HepG2 (cell line): ENCODE results near the gene UGT3A2. TPM values are rescaled to one million over a fixed set of nuclear protein-coding genes. Genes with fewer than 3 reads are reported as not detected.

ENCODE experiments used
- ATAC-seq: fragments of 200-7000 bp; cut with Tn5 transposase; 3 replicates; pipeline ENCODE4 v1.9.1; 2020; ENCODE audit warnings: mild to moderate bottlenecking, moderate library complexity
- BruUV-seq: library from RNA; stranded (reverse); fragments of 400-500 nt; replicated peaks from 2 replicates; lab custom pipeline; 2021; lab: Mats Ljungman, UMichigan
- CTCF ChIA-PET: fragments of 300-600 bp; formaldehyde crosslinking; extraction: SDS; loops from one replicate; lab custom pipeline; 2021; ENCODE audit warnings: low total read pairs, inconsistent platforms, low intra/inter-chr PET ratio; lab: Yijun Ruan, JAX
- POLR2A ChIA-PET: fragments of 350-600 bp; sonication (Branson Sonifier 250); formaldehyde crosslinking; loops from one replicate; lab custom pipeline; 2020; ENCODE audit warnings: antibody characterized with exemption, inconsistent platforms; lab: Yijun Ruan, JAX
- DNase-seq: peaks from one replicate; pipeline ENCODE4 v3.0.0-alpha.2; 2015; ENCODE audit warnings: low spot score
- FAIRE-seq: peaks from 3 replicates; lab custom pipeline; 2011; peaks lifted over from hg19 to GRCh38; lab: Jason Lieb, UNC
- H2AFZ ChIP-seq: one replicate; pipeline ENCODE4 v1.6.1; 2011; ENCODE audit warnings: low read length, inconsistent platforms
- H3K27ac ChIP-seq: fragments of 300-600 bp; 3 replicates; pipeline ENCODE4 v1.8.0; 2011; ENCODE audit warnings: mixed run types, mild to moderate bottlenecking, mixed read lengths, low read length, inconsistent platforms; ENCODE audit not compliant: insufficient read depth; ENCODE audit errors: extremely low read length
- H3K27me3 ChIP-seq, 2 experiments: fragments of 200-600 bp in 1 of 2; 2 replicates in 1 of 2; 3 replicates in 1 of 2; pipeline versions ENCODE4 v1.6.0 to v1.8.0; 2011; ENCODE audit warnings: low read length in 2 of 2, mild to moderate bottlenecking in 2 of 2, moderate library complexity in 2 of 2, inconsistent platforms in 1 of 2; ENCODE audit not compliant: insufficient read depth in 2 of 2, control insufficient read depth in 1 of 2
- H3K36me3 ChIP-seq, 2 experiments: fragments of 200-600 bp in 1 of 2; replicated peaks in 1 of 2; 2 replicates in 1 of 2; 3 replicates in 1 of 2; pipeline versions ENCODE4 v1.5.1 to v1.8.0; 2011; ENCODE audit warnings: low read length in 2 of 2, inconsistent platforms in 1 of 2; ENCODE audit not compliant: insufficient read depth in 2 of 2, control insufficient read depth in 1 of 2
- H3K4me1 ChIP-seq: 2 replicates; pipeline ENCODE4 v1.5.1; 2012; ENCODE audit warnings: low read length, inconsistent platforms; ENCODE audit not compliant: insufficient read depth
- H3K4me2 ChIP-seq: 2 replicates; pipeline ENCODE4 v1.6.0; 2011; ENCODE audit warnings: low read depth, low read length, inconsistent platforms
- H3K4me3 ChIP-seq, 3 experiments: fragments of 200-600 bp in 1 of 3; sonication (generic), shearing (Covaris generic) in 1 of 3; replicated peaks in 1 of 3; 2 replicates each; pipeline ENCODE4 v1.5.1; 2011 to 2016; ENCODE audit warnings: low read length in 3 of 3, inconsistent platforms in 2 of 3, low read depth in 2 of 3, mild to moderate bottlenecking in 2 of 3, control low read depth in 1 of 3, mixed read lengths in 1 of 3; ENCODE audit not compliant: insufficient read depth in 1 of 3
- H3K79me2 ChIP-seq: one replicate; pipeline ENCODE4 v1.6.1; 2011; ENCODE audit warnings: low read length, inconsistent platforms; ENCODE audit not compliant: insufficient read depth
- H3K9ac ChIP-seq: 2 replicates; pipeline ENCODE4 v1.6.0; 2011; ENCODE audit warnings: mild to moderate bottlenecking, low read depth, low read length, inconsistent platforms; ENCODE audit not compliant: insufficient read depth
- H3K9me3 ChIP-seq: 2 replicates; pipeline ENCODE4 v1.5.1; 2012; ENCODE audit warnings: mild to moderate bottlenecking, low read length
- H4K20me1 ChIP-seq: 2 replicates; pipeline ENCODE4 v1.6.0; 2011; ENCODE audit warnings: inconsistent platforms, mild to moderate bottlenecking, low read length, moderate library complexity; ENCODE audit not compliant: insufficient read depth
- GATAD1 ChIP-seq: IDR thresholded peaks from 2 replicates; pipeline ENCODE4 v1.6.1; 2016; ENCODE audit warnings: missing genetic modification reagents, missing compliant biosample characterization
- RAD21 ChIP-seq: fragments of 450-650 bp; formaldehyde crosslinking; IDR thresholded peaks from 2 replicates; pipeline ENCODE4 v1.5.0; 2020; ENCODE audit warnings: mild to moderate bottlenecking
- SKI ChIP-seq: fragments of 450-650 bp; IDR thresholded peaks from one replicate; pipeline ENCODE4 v1.6.1; 2018; ENCODE audit warnings: mild to moderate bottlenecking; ENCODE audit not compliant: partially characterized antibody
- ZSCAN31 ChIP-seq: sonication (generic); formaldehyde crosslinking; IDR thresholded peaks from 2 replicates; pipeline ENCODE4 v1.5.0; 2020; ENCODE audit warnings: low read depth, mild to moderate bottlenecking, missing genetic modification reagents
- WGBS: methylation state at CpG from one replicate; pipeline ENCODE4 v1.1.6; 2017; ENCODE audit warnings: low lambda C conversion rate; 5-methylcytosine and 5-hydroxymethylcytosine counted together
- in situ Hi-C: cut with HindIII; loops from 2 replicates; pipeline ENCODE4 v1.10.0; 2017; ENCODE audit warnings: low pct_unique_long_range_greater_than_20kb; ENCODE audit not compliant: extremely low pct_ligation_motif_present
- intact Hi-C: fragments of 100-400 bp; cut with micrococcal nuclease; formaldehyde crosslinking; loops from one replicate; pipeline ENCODE4 v1.10.0; 2022; ENCODE audit not compliant: unreplicated experiment
- polyA plus RNA-seq, 8 experiments: library from polyadenylated mRNA; depleted of rRNA in 3 of 8; stranded (reverse) in 7 of 8; unstranded in 1 of 8; fragments of >200 nt; fragmentation: Illumina TruSeq in 4 of 8; extraction: Trizol in 4 of 8; gene quantifications; 2 replicates each; pipeline versions ENCODE4 v1.2.1 to v1.2.3, GENCODE V29; 2011 to 2016; ENCODE audit warnings: low read depth in 4 of 8, missing spikeins in 1 of 8, mixed read lengths in 1 of 8; ENCODE audit not compliant: insufficient read depth in 1 of 8
- total RNA-seq, 5 experiments: library from RNA; depleted of rRNA; stranded (reverse); fragments of >200 nt; fragmentation: Illumina TruSeq; extraction: Trizol; gene quantifications; 2 replicates each; pipeline ENCODE4 v1.2.3, GENCODE V29; 2016; ENCODE audit warnings: low read depth in 1 of 5
- TF ChIP-seq, protein P1 (sequence below), 2 experiments: sonication (generic) in 1 of 2; formaldehyde crosslinking in 1 of 2; IDR thresholded peaks; 2 replicates each; pipeline versions ENCODE4 v1.4.0 to v1.6.1; 2018 to 2020; ENCODE audit warnings: missing genetic modification reagents in 2 of 2, borderline replicate concordance in 1 of 2, low read depth in 1 of 2, mild to moderate bottlenecking in 1 of 2, missing biosample characterization in 1 of 2
- TF ChIP-seq, protein P2 (sequence below): sonication (generic); formaldehyde crosslinking; IDR thresholded peaks from 2 replicates; pipeline ENCODE4 v1.4.0; 2020; ENCODE audit warnings: missing genetic modification reagents
- TF ChIP-seq, protein P3 (sequence below): sonication (generic); formaldehyde crosslinking; IDR thresholded peaks from 2 replicates; pipeline ENCODE4 v1.4.0; 2020; ENCODE audit warnings: mild to moderate bottlenecking, missing genetic modification reagents

Gene UGT3A2
- total and polyA plus RNA-seq, 2 of the 13 experiments (the other 11 are each of a cell fraction or from before 2014, with no cell fraction given) = not detected

DNA sequence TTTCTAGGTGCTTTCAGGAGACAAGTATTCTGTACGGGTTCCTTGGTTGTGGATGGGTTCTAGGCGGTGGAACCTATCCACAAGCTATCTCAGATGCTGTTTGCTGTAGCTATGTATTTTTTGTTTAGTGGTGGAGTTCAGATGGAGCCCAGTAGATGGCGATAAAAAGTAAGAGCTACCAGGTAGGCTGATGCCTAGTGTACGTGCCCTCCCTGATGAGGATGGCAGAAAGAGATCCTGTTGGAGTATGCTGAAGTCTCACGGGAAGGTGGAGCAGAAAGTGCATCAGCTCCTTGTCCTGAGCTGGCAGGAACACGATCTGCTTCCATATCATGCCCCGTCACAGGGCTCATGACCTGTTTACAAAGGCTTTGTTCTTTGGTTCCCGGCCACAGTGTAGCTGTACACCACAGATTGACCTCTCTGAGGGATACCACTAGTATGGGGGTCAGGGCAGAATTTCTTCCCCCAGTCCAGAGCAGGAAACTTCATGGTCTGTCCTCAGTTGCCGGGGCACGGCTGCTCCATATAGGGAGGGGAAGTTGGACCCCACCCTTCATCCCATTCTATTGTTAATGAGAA, 12.6 kb upstream of the UGT3A2 start:
- intact Hi-C loops (loop anchor here (1.0 to 10.0 kb wide), 6 partner anchors 73 to 616 kb away; partner anchors contain the start of genes LMBRD2 and SKP2), in situ Hi-C loops (no loop called here)
- Histone ChIP-seq H3K9ac (no peak overlapping the region), H3K4me2 (peak overlapping the region; percentile 68), H3K9me3 (no peaks in the 10 kb centered on the region), H3K36me3 (no peaks in the 10 kb centered on the region), H2AFZ (peak overlapping the region; percentile 67), H3K79me2 (no peaks in the 10 kb centered on the region), H3K4me3 (peak overlapping the region in 1 of 3 experiments; percentile 38; a peak in 1 of 6 replicates), H3K27ac (no peak overlapping the region), H3K4me1 (no peaks in the 10 kb centered on the region), H3K27me3 (no peaks in the 10 kb centered on the region), H4K20me1 (no peaks in the 10 kb centered on the region)
- ATAC-seq (peak; percentile 99), DNase-seq (peak; percentile 55), FAIRE-seq (peak; percentile 66)
- BruUV-seq = no TSS peak
- ChIA-PET CTCF (interaction anchor here (1.0 to 1.3 kb wide), 2 partner anchors 11 to 227 kb away, joined by 3 read pairs; no protein-coding TSS in a partner anchor), POLR2A (interaction anchor here (1.1 to 2.0 kb wide), 3 partner anchors 60 to 162 kb away, joined by 4 to 8 read pairs (median 5); partner anchors contain the start of gene NADK2)
- 5% methylated on average over 7 of the region's 10 CpGs for WGBS
- TF ChIP-seq ZSCAN31 (no peak), GATAD1 (CRISPR knock-in tag) (no peak), RAD21 (CRISPR knock-in tag) (peak; percentile 31; the same call in 1 of the 2 replicates), SKI (no peak)
- TF ChIP-seq, protein P1, sequence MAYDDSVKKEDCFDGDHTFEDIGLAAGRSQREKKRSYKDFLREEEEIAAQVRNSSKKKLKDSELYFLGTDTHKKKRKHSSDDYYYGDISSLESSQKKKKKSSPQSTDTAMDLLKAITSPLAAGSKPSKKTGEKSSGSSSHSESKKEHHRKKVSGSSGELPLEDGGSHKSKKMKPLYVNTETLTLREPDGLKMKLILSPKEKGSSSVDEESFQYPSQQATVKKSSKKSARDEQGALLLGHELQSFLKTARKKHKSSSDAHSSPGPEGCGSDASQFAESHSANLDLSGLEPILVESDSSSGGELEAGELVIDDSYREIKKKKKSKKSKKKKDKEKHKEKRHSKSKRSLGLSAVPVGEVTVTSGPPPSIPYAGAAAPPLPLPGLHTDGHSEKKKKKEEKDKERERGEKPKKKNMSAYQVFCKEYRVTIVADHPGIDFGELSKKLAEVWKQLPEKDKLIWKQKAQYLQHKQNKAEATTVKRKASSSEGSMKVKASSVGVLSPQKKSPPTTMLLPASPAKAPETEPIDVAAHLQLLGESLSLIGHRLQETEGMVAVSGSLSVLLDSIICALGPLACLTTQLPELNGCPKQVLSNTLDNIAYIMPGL (CRISPR knock-in tag; IDR thresholded peaks at IDR 0.05; ENCODE audit: borderline replicate concordance in 1 of 2, low read depth in 1 of 2) = peak in 1 of 2 experiments; percentile 56; a peak in 1 of 4 replicates
- TF ChIP-seq, protein P2, sequence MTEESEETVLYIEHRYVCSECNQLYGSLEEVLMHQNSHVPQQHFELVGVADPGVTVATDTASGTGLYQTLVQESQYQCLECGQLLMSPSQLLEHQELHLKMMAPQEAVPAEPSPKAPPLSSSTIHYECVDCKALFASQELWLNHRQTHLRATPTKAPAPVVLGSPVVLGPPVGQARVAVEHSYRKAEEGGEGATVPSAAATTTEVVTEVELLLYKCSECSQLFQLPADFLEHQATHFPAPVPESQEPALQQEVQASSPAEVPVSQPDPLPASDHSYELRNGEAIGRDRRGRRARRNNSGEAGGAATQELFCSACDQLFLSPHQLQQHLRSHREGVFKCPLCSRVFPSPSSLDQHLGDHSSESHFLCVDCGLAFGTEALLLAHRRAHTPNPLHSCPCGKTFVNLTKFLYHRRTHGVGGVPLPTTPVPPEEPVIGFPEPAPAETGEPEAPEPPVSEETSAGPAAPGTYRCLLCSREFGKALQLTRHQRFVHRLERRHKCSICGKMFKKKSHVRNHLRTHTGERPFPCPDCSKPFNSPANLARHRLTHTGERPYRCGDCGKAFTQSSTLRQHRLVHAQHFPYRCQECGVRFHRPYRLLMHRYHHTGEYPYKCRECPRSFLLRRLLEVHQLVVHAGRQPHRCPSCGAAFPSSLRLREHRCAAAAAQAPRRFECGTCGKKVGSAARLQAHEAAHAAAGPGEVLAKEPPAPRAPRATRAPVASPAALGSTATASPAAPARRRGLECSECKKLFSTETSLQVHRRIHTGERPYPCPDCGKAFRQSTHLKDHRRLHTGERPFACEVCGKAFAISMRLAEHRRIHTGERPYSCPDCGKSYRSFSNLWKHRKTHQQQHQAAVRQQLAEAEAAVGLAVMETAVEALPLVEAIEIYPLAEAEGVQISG = 0 out of 2 replicates have a peak, but pooled peaks have one; percentile 18
- TF ChIP-seq, protein P3, sequence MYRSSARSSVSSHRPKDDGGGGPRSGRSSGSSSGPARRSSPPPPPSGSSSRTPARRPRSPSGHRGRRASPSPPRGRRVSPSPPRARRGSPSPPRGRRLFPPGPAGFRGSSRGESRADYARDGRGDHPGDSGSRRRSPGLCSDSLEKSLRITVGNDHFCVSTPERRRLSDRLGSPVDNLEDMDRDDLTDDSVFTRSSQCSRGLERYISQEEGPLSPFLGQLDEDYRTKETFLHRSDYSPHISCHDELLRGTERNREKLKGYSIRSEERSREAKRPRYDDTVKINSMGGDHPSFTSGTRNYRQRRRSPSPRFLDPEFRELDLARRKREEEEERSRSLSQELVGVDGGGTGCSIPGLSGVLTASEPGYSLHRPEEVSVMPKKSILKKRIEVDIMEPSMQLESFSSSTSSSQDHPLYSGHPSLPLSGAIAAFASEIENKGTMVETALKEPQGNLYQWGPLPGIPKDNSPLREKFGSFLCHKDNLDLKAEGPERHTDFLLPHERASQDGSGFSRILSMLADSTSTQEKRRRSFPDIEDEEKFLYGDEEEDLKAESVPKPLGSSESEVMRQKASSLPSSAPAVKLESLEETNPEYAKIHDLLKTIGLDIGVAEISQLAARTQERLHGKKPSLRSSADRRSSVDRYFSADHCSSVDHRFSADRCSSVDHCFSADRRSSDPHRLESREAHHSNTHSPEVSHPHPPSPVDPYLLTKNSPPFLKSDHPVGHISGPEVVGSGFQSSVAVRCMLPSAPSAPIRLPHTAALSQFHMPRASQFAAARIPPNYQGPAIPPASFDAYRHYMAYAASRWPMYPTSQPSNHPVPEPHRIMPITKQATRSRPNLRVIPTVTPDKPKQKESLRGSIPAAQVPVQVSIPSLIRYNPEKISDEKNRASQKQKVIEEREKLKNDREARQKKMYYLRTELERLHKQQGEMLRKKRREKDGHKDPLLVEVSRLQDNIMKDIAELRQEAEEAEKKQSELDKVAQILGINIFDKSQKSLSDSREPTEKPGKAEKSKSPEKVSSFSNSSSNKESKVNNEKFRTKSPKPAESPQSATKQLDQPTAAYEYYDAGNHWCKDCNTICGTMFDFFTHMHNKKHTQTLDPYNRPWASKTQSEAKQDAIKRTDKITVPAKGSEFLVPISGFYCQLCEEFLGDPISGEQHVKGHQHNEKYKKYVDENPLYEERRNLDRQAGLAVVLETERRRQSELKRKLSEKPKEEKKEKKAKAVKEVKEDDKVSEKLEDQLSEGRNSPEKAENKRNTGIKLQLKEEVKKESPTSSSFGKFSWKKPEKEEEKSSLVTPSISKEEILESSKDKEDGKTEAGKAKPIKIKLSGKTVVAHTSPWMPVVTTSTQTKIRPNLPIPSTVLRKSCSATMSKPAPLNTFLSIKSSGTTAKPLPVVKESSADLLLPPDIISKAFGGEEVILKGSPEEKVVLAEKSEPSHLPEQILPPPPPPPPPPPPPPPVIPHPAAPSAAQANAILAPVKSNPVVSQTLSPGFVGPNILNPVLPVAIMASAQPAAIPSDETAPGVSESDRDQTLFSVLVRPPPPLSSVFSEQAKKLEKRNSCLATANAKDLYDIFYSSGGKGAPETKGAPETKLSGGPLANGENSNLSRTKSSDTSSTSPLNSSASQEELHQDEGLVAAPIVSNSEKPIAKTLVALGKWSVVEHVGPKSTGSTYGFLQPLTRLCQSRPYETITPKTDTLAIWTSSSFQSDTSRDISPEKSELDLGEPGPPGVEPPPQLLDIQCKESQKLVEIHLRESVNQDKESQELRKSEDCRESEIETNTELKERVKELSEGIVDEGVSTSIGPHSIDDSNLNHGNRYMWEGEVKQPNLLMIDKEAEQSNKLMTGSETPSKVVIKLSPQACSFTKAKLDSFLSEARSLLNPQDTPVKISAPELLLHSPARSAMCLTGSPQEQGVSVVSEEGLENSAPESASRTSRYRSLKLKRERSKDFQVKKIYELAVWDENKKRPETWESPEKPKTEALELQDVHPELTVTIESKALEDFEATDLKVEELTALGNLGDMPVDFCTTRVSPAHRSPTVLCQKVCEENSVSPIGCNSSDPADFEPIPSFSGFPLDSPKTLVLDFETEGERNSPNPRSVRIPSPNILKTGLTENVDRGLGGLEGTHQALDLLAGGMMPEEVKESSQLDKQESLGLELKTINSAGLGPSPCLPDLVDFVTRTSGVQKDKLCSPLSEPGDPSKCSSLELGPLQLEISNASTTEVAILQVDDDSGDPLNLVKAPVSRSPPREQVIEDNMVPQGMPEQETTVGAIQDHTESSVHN (CRISPR knock-in tag) = no peak
